ENCODE measurements around the gene ENPP3.

DNA sequence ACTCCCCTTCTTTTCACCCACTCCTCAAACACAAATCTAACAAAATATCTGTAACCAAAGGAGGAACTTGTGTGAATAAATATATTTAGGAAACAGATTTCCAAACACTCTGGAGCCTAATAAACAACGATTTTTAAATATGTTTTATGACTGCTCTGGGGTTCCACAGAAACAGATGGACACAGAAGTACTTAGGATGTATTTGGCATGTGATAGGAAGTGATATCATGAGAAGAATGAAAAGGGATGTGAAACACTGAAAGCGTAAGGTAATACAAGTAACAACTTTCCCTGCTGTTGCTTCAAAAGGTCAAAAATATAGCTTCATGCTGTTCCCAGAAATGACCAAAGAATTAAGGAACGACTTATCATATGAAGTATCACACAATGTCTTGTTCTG, 144.6 kb downstream of the ENPP3 start:
- TF ChIP-seq, protein P1, sequence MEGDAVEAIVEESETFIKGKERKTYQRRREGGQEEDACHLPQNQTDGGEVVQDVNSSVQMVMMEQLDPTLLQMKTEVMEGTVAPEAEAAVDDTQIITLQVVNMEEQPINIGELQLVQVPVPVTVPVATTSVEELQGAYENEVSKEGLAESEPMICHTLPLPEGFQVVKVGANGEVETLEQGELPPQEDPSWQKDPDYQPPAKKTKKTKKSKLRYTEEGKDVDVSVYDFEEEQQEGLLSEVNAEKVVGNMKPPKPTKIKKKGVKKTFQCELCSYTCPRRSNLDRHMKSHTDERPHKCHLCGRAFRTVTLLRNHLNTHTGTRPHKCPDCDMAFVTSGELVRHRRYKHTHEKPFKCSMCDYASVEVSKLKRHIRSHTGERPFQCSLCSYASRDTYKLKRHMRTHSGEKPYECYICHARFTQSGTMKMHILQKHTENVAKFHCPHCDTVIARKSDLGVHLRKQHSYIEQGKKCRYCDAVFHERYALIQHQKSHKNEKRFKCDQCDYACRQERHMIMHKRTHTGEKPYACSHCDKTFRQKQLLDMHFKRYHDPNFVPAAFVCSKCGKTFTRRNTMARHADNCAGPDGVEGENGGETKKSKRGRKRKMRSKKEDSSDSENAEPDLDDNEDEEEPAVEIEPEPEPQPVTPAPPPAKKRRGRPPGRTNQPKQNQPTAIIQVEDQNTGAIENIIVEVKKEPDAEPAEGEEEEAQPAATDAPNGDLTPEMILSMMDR (IDR thresholded peaks at IDR 0.05): no peak
- no peak for TF ChIP-seq POLR2A (IDR thresholded peaks at IDR 0.05)
